GM21737 (cell line): Measurements from ENCODE around the gene TMEM72.

ENCODE experiments used
- ATAC-seq: cut with Tn5 transposase; IDR thresholded peaks from one replicate; pipeline ENCODE4 v1.9.1; 2021; ENCODE audit warnings: mild to moderate bottlenecking, moderate library complexity; ENCODE audit not compliant: unreplicated experiment

TMEM72 gene

DNA sequence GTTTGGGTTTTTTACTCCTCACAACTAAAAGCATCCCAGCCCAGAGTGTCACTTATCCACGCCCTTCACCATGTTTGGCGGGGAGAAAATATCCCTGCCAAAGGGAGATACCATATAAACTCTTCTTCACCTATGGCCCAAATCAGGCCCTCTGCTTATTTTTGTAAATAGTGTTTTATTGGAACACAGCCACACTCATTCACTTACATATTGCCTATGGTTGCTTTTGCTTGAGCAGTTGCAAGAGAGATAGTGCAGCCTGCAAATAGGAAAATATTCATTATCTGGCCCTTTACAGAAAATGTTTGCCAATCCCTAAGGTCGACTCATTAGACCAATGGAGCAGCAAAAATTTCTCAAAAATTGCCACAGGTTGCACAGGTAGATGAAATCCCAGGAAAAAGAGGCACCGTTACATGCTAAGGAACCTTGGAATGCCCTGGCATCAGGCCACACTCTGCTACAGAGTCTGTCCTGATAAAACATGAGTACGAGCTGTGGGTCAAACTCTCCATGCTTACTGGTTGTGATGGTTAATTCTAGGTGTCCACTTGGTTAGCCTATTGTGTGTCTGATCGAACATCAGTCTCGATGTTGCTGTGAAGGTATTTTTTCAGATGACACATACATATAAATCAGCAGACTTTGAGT, 40.6 kb downstream of the TMEM72 start:
- ATAC-seq: no peak

DNA sequence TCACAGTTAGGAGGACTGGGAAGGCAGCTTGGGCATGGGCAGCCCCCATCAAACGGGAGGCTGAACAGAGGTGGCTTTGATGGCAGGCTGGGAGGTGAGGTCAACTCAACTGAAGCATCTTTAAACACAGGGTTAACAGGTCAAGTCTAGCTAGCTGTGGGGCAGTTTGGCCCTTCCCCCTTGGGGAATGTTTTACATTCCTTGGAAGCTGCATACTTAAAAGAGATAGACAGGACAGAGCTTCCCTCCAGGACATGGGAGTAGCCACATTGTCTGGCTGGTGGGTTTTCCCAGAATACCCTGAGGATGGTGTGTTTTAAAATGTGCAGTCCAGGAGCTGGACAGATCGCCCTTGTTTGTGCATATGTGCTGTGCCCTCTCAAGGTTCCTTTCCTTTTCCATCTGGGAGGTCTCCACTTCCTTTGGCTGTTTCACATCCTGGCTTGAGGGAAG, 41.7 kb downstream of the TMEM72 start:
- ATAC-seq: no peak

DNA sequence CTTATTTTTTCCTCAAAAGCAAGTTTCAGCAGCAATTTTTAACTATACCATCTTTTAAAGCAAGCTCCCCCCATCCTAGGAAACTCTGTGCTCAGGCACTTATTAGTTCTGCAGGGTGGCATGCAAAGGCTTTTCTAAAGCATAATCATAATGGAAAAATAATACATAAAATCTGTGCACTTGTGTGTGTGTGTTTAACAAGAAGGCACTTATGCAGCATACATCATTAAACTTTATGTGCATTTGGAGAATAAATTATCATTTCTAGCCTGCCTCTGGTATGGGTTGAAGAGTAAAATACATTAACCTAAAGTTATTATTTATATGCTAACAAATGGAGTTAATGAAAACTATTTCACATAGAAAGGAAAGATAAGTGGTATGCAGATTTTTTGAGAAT, 42.9 kb downstream of the TMEM72 start:
- no peak for ATAC-seq

DNA sequence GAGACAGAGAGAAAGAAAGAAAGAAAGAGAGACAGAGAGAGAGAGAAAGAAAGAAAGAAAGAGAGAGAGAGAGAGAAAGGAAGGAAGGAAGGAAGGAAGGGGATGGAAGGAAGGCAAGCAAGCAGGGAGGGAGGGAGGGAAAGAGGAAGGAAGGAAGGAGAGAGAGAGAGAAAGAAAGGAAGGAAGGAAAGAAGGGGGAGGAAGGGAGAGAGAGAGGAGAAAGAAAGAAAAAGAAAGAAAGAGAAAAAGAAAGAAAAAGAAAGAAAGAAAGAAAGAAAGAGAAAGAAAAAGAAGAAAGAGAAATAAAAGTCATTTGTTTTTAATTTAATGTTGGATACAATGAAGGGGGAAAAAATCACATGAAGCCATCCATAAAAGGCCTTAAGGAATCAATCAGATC, 43.8 kb downstream of the TMEM72 start:
- ATAC-seq: no peak

DNA sequence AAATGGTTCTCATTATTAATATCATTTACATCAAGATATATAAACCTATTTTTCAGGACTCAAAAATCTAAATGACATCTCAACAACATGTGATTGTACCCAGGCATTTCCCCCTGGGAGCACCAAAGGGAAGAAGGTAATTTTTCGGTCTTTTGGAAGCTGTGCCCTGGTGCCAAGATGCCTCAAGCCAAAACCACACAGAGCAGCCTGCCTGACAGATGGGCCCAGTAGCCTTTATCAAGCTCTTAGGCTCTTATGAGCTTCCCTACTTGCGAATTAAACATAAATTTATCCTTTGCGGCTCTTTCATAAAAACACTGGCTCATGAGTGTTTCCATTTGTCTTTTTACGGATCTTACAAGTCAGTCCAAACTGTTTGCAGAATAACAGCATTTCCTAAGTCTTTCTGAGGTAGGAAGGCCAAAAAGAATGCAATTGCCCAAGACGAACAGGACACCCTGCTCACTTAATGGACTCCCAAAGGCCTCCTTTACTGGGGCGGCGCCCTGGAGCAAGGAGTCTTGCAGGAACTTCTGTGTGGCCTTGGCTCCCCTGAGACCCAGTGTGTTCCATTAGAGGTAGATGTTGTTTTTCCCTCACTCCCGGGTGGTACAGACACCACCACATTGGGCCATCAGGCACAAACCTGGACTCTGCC, 44.4 kb downstream of the TMEM72 start:
- no peak for ATAC-seq

DNA sequence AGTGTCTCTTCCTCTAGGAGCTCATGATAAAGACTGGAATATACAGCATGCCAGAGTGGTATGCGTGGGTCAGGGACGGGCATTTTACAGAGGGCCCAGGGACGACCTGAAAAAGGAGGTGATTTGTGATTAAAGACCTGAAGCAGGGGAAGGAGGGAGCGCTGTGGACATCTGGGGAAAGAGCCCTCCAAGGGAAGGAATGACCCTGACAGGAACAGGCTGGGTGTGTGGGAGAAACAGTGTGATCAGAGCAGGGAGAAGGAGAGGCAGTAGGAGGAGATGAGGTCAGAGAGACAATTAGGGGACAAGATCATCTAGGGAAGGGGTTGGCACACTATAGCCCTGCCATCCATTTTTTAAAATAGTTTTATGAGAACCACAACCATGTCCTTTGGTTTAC, 45.1 kb downstream of the TMEM72 start:
- no peak for ATAC-seq

DNA sequence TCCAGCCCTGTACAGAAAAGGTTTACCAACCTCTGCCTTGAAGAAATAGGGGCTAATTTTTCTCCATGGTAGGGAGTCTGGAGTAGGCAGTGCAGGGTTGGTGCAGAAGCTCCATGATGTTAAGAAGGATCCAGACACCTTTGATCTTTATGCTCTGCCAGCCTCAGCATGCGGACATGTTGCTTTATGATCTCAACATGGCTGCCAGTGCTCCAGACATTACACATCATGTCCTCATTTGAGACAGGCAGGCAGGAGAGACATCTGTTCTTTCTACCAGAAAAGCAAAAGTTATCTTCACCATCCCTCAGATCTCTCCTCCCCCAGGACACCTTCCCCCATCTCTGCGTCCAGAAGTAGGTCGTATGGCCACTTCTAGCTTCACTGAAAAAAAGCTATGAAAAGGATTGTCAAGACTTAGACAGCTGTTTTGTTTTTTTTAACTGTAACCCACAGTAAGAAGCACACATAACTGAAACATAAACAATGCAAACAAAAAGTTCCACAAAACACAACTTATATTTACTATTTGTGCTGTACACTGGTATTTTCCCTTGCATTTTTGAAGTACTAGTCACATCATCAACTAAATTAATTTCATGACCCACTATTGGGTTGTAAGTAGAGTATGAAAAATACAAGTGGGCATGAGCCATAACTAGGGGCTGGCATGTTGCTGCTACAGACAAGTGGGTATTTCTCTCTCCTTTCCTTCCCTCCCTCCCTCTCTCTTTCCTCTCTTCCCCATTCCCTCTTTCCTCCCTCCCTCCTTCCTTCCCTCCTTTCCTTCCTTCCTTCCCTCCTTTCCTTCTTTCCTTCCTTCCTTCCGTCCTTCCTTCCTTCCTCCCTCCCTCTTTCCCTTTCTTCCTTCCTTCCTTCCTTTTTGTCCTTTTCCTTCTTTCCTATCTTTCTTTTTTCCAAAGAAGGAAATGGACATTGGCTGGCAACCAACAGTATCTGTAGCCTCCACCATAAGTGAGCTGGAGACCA, 45.9 kb downstream of the TMEM72 start:
- ATAC-seq: no peak

DNA sequence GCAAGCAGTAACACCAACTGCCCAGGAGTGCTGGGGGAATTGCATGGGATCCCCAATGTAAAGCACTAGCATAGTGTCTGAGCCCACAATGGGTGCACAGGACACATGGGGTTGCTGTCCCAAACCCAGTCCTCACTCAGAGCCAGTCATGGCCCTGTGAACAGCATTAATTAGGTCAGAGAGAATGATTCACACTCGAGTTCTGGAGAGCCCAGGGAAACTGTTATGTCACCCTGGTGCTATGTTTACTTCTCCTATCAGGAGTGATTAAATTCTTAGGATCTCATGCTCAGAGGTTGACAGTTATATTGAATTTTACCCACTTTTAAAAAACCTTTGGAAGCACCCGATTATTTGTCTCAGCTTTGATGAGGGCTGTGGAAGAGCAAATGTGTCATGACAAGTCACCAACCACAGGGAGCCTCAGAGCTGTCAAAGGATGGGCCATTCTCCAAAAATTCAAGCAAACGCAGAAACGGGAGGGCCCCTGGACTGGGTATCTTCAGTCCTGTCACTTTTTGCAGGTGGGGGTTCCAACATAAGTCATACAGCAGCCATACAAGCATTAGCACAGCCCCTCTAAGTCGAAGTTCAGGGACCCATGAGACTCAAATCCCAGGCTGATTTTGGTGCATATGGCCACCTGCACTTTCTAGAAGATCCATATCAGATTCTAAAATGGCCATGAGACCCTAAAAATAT, 47.2 kb downstream of the TMEM72 start:
- no peak for ATAC-seq

DNA sequence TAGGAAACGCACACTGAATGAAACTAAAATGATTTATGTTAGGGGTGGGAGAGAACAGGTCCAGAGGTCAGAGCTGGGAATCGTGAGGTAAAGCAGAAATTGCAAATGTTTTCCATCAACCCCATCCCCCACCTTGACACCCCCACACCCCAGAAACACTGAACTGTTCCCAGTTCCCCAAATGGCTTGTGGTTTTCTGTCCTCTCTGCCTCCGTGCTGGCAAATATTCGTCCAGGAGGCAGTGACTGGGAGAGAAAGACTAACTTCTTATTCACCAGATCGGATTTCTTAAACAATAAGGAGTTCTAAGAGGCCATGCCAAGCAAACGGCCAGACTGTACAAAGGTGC, 47.7 kb downstream of the TMEM72 start:
- no peak for ATAC-seq

DNA sequence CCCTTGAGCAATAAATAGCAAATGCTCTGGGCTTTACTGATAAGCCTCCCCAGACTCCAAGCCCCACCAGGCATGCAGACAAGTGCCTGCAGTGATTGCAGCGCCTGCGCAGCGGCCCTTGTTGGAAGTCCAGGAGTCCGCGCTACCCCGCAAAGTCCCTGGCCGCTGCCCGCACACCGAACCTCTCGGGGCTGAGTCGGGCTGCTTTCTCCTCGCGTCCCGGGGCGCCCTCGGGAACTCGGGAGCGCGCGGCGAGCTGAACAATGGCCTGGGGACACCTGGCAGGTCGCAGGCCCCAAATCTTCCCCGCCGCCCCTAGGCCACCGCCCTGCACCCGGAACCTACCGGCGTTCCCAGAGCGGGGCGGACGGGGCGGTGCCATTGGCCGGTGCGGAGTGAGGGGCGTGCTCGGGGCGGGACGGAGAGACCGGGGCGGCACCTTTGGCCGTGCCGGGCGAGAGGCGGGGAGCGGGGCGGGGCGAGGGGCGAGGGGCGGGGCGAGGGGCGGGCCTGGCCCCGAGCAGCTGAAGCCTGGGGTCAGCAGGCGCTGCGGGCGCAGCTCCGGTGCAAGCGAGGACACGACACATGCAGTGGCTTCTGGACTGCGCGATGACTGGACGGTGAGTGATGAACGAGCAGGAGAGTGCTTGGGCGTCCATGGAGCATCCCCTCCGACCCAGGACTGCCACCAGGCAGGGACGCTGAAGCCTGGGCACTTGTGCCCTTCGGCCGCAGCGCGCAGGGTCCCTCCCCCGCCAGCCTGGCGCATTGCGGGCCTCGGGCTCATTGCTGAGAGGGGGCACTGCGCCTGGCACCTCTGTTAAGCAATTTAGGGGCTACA, 48.3 kb downstream of the TMEM72 start, which contains the start of gene RASSF4:
Gene RASSF4 (plus strand): TSS at position 556 of the 841 bp plus-strand sequence. CDS start 10,401 bp downstream, outside the sequence.
- peak; percentile 97 for ATAC-seq

DNA sequence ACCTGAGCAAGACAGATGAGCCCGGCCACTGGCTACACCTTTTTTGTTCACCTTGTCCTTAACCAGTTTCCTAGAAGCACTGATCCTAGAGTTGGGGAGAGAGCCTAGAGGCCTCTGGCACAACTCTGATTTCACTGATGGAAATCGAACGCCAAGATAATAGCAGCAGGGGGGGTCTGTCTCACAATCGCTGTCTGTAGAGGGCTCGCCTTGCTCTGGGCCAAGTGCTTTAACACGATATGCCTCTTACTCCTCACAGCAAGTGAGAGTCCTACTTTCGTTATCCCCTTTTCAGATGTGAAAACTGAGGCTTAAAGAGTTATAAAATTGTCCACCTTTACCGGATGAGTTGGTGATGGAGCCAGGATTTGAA, 48.9 kb downstream of the TMEM72 start:
- no peak for ATAC-seq

DNA sequence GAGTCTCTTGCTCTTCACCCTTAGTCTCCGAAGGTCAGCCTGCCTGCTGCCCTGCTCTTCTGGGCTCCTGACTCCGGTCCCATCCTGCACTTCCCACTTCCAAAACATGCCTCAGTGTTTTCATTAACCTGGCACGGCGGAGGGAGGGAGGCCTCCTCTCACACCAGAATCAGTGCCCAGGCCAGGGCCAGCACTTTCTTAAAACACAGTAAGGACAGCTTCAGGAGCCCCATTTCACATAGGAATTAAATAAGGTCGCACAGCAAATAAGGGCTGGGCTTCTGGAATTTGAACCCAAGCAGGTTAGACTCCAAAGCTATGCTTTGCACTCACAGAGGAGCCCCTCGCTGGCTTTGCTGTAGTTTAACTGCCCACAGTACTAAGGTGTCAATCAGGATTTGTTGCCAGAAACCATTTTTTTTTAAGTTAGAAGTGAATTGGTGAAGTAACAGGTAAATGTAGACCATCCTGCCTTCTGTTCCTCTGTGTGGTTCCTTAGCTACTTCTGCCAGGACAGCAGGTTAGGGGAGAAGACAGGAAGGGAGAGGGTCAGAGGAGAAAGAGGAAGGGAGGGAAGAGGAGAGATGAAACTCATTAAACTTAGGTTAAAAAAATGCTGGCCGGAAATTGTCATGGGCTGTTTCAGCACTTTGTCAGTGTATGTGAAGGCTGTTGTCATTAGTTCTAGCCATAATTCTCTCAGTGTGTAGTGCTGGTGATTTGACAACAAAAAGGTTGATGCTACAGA, 49.5 kb downstream of the TMEM72 start:
- no peak for ATAC-seq

DNA sequence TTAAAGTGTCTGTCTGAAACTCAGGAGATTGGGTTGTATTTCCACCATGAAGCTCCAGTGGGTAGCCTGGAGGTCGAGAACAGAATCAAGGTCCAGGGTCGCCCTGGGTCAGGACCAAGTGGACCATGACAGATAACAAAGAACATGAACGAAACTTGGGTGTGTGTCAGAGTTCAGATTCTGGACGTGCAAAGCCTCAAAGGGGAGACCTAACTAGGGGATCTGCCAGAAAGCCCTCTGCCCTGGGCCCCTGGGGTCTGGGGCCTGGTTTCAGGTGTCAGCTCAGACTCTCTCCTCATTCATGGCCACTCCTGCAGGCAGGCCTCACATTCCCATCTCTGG, 50.1 kb downstream of the TMEM72 start:
- no peak for ATAC-seq

DNA sequence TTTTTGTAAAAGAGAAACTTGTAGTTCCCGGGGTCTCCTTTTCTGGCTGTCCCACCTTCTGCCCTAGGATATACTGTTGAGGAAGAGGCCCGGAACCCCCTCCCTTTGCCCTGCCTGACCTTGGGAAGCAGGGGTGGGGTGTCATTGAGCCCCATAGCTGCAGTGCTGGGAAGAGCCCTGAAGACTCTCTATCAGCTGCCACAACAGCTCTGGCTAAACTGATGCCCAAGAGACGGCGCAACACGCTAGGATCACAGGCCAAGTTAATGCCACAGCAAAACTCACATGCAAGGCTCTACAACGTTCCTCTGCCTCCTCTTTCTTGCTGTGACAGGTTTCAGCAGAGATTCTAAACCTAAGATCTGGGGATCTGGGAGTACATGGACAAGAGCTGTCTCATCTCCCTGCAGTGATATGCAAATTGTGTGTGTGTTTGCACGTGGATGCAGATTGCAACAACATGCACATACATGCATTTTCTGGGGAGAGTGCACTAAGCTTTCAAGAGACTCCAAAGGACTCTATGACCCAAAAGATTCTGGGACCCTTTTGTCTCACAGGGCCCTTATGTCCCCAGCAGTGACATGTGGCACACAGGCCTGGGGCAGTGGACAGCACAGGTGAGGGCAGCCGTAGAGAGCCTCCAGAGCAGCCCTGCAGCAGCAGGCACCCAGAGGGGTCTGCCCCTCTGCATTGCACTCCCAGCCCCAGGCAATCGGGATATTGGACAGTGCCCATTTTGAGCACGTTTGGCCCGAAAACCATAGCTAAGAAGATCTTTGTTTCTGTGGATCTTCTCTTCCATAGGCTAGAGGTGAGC, 51.0 kb downstream of the TMEM72 start:
- ATAC-seq: no peak

DNA sequence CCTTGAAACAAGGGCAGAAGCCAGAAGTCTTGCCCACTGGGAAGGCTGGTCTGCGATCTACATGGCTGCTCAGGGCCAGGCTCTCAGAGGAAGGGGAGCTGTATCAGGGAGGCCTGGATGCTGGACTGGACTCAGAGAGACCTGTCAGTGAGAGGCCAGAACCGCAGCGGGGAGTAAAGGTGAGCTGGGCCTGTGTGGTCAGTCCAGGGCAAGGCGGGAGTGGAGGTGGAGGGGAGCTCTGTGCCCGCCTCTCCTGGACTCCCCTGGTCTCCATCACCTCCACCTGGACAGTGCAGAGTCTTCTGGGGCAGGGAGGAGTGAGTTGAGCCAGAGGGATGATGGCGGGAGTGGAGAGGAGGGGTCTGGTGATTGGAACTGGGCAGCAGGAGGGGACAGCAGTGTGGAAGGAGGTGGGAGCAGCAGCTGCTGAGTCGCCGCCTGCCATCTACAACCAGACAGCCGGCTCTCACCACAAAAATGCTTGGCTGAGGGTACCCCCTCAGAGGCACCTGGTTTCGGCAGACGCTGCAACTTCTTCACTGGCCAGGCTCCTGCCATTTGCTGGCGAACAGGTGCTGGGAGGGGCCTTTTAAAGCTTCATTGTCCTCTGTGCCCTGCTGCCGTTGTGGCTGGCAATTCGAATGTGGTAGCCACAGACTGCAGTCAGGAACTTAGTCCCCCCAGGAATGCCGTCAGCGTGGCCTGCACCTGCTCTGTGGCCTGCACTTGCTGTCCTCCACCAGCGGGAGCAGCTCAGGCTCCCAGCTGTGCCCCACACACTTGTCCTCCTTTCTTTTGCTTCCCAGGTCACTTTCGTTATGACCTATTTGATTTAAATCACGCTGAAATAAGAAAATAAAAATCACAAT, 52.0 kb downstream of the TMEM72 start:
- ATAC-seq: no peak

DNA sequence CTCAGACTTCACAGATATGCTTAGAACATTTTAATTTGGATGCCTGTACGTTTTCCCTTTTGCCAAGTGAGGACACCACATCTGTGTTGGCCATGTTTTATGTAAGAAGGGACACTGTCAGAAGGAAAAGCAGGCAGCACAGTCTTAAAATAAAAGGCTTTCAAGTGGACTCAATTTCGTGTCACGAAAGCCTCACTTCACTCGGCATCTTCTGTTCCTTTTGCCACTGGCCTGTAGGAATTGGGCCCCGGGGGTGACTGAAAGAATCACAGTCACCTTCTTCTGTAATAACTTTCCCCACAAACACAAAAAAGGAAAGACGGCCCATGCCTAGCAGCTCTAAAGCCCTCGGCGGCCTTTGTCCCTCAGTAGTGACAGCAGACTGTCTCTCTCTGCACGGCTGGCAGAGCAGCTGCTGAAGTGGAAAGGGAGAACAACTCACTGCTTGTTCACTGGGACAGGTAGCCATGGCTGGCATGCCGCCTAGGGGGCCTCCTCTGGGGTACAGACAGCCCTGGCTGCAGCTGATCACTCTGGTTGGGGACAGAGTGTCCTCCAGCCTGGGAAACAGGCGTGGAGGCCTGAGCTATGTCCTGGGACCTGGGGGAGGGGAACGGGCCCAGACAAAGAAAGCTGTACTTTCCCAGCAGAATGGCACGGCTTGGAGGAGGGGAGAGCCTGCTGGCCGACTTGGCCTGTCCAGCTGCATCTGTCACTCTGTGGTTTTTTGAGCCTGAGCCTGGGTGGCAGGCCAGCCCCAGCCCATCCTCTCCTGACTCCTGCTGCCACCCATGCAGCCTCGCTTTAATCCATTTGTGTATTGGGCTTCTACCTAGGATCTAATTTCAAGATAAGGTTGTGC, 52.9 kb downstream of the TMEM72 start:
- ATAC-seq: no peak

DNA sequence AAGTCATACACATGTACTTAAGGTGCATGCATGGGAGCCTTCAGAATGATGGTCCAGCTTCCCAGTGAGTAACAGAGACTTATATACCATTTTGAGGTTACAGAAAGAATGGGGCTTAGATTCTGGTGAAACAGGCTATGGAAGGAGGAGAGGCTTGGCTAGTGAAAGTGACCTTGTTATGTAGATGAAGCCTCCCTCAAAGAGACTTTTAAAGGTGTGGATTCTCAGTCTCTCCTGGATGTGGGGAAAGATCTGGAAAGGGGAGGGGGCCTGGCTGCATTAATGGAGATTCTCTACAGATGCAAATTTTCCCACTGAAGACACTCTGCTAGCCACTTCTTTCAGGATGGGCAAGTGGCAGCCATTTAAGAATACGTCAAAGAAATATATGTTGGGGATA, 54.0 kb downstream of the TMEM72 start:
- no peak for ATAC-seq
